Osteoblast (primary cell): ENCODE measurements around the gene LYSMD4. TPM values are rescaled to one million over a fixed set of nuclear protein-coding genes. Genes with fewer than 3 reads are reported as not detected.

ENCODE experiments used
- DNase-seq: peaks from one replicate; pipeline ENCODE4 v3.0.0; 2011; ENCODE audit warnings: low spot score, mixed read lengths; ENCODE audit not compliant: insufficient read length; ENCODE audit errors: missing footprints
- H2AFZ ChIP-seq: 2 replicates; pipeline ENCODE4 v1.6.0; 2011; ENCODE audit warnings: mild to moderate bottlenecking, low read length
- H3K27ac ChIP-seq: 2 replicates; pipeline ENCODE4 v1.5.1; 2011; ENCODE audit warnings: mild to moderate bottlenecking, low read depth, low read length, moderate library complexity
- H3K27me3 ChIP-seq: 2 replicates; pipeline ENCODE4 v1.6.0; 2012; ENCODE audit warnings: mild to moderate bottlenecking, control low read depth, inconsistent platforms, low read length, moderate library complexity; ENCODE audit not compliant: insufficient read depth
- H3K36me3 ChIP-seq: 2 replicates; pipeline ENCODE4 v1.5.1; 2011; ENCODE audit warnings: mild to moderate bottlenecking, low read length, control low read depth, moderate library complexity; ENCODE audit not compliant: insufficient read depth
- H3K4me1 ChIP-seq: 2 replicates; pipeline ENCODE4 v1.5.1; 2011; ENCODE audit warnings: mild to moderate bottlenecking, low read length, control low read depth, moderate library complexity; ENCODE audit not compliant: insufficient read depth
- H3K4me2 ChIP-seq: 2 replicates; pipeline ENCODE4 v1.6.0; 2011; ENCODE audit warnings: mild to moderate bottlenecking, low read length; ENCODE audit not compliant: insufficient read depth
- H3K4me3 ChIP-seq: fragments of 200-600 bp; sonication (generic); 3 replicates; pipeline ENCODE4 v1.5.1; 2012; ENCODE audit warnings: mild to moderate bottlenecking, low read length, inconsistent platforms; ENCODE audit not compliant: insufficient read depth
- H3K79me2 ChIP-seq: 2 replicates; pipeline ENCODE4 v1.6.0; 2012; ENCODE audit warnings: mild to moderate bottlenecking, low read length, control low read depth, inconsistent platforms; ENCODE audit not compliant: insufficient read depth
- H3K9me3 ChIP-seq: 2 replicates; pipeline ENCODE4 v1.5.1; 2011; ENCODE audit warnings: low read depth, low read length, control low read depth
- H4K20me1 ChIP-seq: 2 replicates; pipeline ENCODE4 v1.6.0; 2012; ENCODE audit warnings: mild to moderate bottlenecking, low read length, control low read depth; ENCODE audit not compliant: insufficient read depth
- total RNA-seq: library from RNA; depleted of rRNA; stranded (reverse); fragments of >200 nt; gene quantifications from 2 replicates; pipeline ENCODE4 v1.2.3, GENCODE V29; 2012
- TF ChIP-seq, protein P1 (sequence below): IDR thresholded peaks from 2 replicates; pipeline ENCODE4 v1.5.1; 2011; ENCODE audit warnings: mild to moderate bottlenecking, low read depth, low read length, moderate library complexity; ENCODE audit errors: extremely low read depth

The LYSMD4 gene
- total RNA-seq, 1 donor = 8.7 TPM

DNA sequence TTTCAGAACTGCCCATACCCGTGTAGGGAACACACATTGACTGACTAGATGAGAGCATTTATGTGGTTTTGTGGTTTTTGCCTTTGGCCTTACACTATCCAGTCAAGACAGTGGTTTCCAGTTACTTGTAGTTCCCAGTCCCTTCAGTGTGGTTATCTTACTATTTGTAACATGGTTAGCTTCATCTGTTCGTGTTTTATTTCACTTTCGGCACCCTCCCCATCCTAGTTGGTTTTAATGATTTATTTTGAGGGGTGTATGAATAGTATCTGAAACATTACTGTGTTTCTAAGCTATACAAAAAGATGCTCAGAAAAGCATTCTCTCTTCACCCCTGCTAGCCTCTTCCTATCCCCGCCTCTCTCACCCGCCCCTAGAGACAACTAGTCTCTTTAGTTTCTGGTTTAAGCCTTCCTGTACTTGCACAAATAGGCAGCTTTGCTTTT lies 14.1 kb downstream of the LYSMD4 start:
- Histone ChIP-seq H3K27me3 (no peaks in the 10 kb centered on the region), H3K36me3 (no peaks in the 10 kb centered on the region), H4K20me1 (peaks cover 2% of the 10 kb centered on the region), H3K4me1 (peaks cover 12% of the 10 kb centered on the region), H3K9me3 (no peaks in the 10 kb centered on the region), H3K27ac (no peak overlapping the region), H3K79me2 (no peaks in the 10 kb centered on the region), H3K4me2 (peak overlapping the region; percentile 53), H2AFZ (no peak overlapping the region), H3K4me3 (peak overlapping the region; percentile 9)
- DNase-seq = peak; percentile 80
- TF ChIP-seq, protein P1, sequence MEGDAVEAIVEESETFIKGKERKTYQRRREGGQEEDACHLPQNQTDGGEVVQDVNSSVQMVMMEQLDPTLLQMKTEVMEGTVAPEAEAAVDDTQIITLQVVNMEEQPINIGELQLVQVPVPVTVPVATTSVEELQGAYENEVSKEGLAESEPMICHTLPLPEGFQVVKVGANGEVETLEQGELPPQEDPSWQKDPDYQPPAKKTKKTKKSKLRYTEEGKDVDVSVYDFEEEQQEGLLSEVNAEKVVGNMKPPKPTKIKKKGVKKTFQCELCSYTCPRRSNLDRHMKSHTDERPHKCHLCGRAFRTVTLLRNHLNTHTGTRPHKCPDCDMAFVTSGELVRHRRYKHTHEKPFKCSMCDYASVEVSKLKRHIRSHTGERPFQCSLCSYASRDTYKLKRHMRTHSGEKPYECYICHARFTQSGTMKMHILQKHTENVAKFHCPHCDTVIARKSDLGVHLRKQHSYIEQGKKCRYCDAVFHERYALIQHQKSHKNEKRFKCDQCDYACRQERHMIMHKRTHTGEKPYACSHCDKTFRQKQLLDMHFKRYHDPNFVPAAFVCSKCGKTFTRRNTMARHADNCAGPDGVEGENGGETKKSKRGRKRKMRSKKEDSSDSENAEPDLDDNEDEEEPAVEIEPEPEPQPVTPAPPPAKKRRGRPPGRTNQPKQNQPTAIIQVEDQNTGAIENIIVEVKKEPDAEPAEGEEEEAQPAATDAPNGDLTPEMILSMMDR = no peak

DNA sequence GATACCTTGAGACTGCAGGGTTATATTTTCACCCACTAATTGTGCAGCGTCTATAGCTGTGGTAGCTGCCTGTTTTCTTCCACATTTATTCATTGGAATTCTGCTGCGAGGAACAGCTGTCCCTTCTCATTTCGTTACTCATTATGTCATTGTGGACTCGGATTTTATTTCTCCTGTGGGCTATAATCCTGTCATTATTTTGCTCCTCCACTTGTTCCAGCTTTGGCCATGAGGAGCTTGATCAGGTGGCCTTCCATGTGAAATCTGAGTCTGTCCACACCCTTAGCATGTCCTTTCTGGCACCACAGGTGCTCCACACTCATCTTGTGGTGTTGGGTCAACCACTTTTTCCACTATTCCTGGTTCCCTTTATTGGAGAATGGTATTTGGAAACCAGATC lies 14.8 kb downstream of the LYSMD4 start:
- no peaks in the 10 kb centered on the region for H3K36me3 ChIP-seq
- peaks cover 12% of the 10 kb centered on the region for H3K4me1 ChIP-seq
- H2AFZ ChIP-seq = no peak overlapping the region
- peaks cover 2% of the 10 kb centered on the region for H4K20me1 ChIP-seq
- DNase-seq = no peak
- TF ChIP-seq, protein P1 = no peak
- no peak overlapping the region for H3K4me3 ChIP-seq
- H3K79me2 ChIP-seq = no peaks in the 10 kb centered on the region
- no peak overlapping the region for H3K27ac ChIP-seq
- no peak overlapping the region for H3K4me2 ChIP-seq
- no peaks in the 10 kb centered on the region for H3K27me3 ChIP-seq
- no peaks in the 10 kb centered on the region for H3K9me3 ChIP-seq

DNA sequence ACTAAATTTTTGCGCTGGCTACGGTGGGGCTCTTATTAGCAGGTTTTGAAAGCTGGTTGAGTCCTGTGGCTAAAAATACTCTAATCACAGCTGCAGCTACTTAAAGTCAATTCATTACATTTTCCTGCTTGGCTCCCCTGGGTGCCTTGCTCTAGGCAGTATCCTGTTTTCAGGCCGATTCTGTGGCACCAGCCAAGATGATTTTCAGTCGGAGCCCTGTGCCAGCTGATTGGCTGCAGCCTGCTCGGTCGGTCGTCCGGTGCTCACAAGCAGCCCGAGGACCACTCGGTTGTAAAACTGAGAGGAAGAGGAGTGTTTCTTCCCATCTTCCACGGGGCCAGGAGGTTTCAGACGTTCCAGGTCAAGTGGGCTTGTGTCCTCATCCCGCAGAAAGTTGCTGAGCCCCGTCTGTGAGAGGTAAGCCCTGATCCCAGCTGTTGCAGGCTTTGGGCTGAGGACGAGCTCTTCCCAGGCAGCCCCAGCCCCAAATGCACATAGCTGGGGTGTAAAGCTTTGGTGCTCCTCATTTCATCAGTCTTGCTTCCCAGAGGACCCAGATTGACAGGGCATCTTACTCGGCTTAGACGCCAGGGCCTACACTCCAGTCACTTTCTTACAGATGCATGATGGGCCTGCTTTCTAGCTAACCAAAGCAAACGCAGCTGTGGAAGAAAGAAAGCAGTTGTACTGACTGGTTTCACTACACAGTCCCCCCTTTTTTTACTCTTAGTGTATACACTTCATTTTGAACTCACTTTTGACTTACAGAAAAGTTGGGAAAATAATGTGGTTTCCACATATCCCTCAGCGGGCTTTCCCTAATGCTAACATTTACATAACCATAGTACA lies 15.9 kb downstream of the LYSMD4 start:
- H3K9me3 ChIP-seq = no peaks in the 10 kb centered on the region
- TF ChIP-seq, protein P1 = no peak
- H3K27me3 ChIP-seq = no peaks in the 10 kb centered on the region
- H3K27ac ChIP-seq = no peak overlapping the region
- H4K20me1 ChIP-seq = peaks cover 2% of the 10 kb centered on the region
- peaks cover 12% of the 10 kb centered on the region for H3K4me1 ChIP-seq
- H3K4me2 ChIP-seq = no peak overlapping the region
- H3K79me2 ChIP-seq = no peaks in the 10 kb centered on the region
- peaks cover 9% of the 10 kb centered on the region for H3K36me3 ChIP-seq
- no peak overlapping the region for H3K4me3 ChIP-seq
- no peak for DNase-seq
- H2AFZ ChIP-seq = no peak overlapping the region

DNA sequence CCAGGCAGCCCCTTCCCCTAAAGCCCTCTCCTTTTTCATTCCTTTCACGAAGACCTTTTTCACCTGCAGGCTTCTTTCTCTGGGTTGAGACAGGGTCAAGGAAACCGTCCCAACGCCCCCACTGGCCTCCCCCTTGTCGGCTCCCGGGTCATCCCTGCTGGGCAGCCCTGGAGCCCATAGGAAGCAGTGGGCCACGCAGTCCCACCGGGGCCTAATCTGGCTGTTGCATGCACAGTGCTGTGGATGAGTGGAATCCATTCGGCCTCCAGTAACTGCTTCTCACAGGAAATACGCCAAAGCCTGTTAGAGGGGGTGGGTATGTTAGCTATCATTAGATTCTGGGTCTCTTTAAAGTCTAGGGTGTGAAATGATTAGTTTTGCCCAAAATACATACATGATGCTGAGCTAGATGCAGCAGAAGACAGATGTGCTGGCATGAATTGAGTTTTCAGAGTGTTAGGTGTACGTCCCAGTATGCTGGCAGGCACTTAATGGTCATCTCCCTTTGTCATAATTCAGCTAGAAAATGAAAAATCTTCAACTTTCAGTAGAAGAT lies 16.6 kb downstream of the LYSMD4 start:
- H3K9me3 ChIP-seq = no peaks in the 10 kb centered on the region
- H3K27me3 ChIP-seq = no peaks in the 10 kb centered on the region
- H3K79me2 ChIP-seq = no peaks in the 10 kb centered on the region
- no peak overlapping the region for H3K27ac ChIP-seq
- no peak for DNase-seq
- no peak overlapping the region for H3K4me3 ChIP-seq
- H3K4me1 ChIP-seq = peaks cover 12% of the 10 kb centered on the region
- TF ChIP-seq, protein P1 = no peak
- no peaks in the 10 kb centered on the region for H4K20me1 ChIP-seq
- H3K36me3 ChIP-seq = peaks cover 9% of the 10 kb centered on the region
- no peak overlapping the region for H2AFZ ChIP-seq
- H3K4me2 ChIP-seq = no peak overlapping the region
